K562 (cell line): ENCODE results near the gene IL4I1. TPM values are rescaled to one million over a fixed set of nuclear protein-coding genes. Genes with fewer than 3 reads are reported as not detected.

ENCODE experiments used
- ESRRB ChIP-seq: fragments of 250-450 bp; sonication (Bioruptor Pico); IDR thresholded peaks from 2 replicates; pipeline ENCODE4 v1.5.0; 2020; ENCODE audit warnings: mild to moderate bottlenecking, moderate library complexity, borderline replicate concordance
- FOS ChIP-seq: IDR thresholded peaks from 3 replicates; pipeline ENCODE4 v1.6.1; 2011; ENCODE audit not compliant: insufficient read length; ENCODE audit errors: extremely low read depth
- FOXP1 ChIP-seq: sonication (generic); formaldehyde crosslinking; IDR thresholded peaks from 2 replicates; pipeline ENCODE4 v1.8.0; 2022; ENCODE audit warnings: mild to moderate bottlenecking, missing genetic modification reagents
- KDM1A ChIP-seq, 2 experiments: fragments of 450-650 bp; IDR thresholded peaks; 2 replicates each; pipeline ENCODE4 v1.6.1; 2016; ENCODE audit warnings: mild to moderate bottlenecking in 2 of 2
- OTX1 ChIP-seq: fragments of 450-650 bp; formaldehyde crosslinking; IDR thresholded peaks from 2 replicates; pipeline ENCODE4 v1.4.0; 2022; ENCODE audit warnings: mild to moderate bottlenecking
- THAP7 ChIP-seq: fragments of 250-450 bp; sonication (Bioruptor Pico); IDR thresholded peaks from 2 replicates; pipeline ENCODE4 v1.5.0; 2021
- ZNF224 ChIP-seq: sonication (generic); formaldehyde crosslinking; IDR thresholded peaks from 2 replicates; pipeline ENCODE4 v1.8.0; 2022; ENCODE audit warnings: mild to moderate bottlenecking, missing genetic modification reagents
- ZNF318 ChIP-seq, 2 experiments: fragments of 450-650 bp; IDR thresholded peaks; 2 replicates each; pipeline ENCODE4 v1.6.1; 2016; ENCODE audit warnings: mild to moderate bottlenecking in 2 of 2, borderline replicate concordance in 1 of 2, low read depth in 1 of 2, moderate library complexity in 1 of 2
- ZNF584 ChIP-seq: fragments of 200-800 bp; sonication (Bioruptor generic); IDR thresholded peaks from 2 replicates; pipeline ENCODE4 v1.6.1; 2016; ENCODE audit warnings: low read depth, mild to moderate bottlenecking, missing genetic modification characterization, missing compliant biosample characterization
- ZZZ3 ChIP-seq: fragments of 450-650 bp; IDR thresholded peaks from 2 replicates; pipeline ENCODE4 v1.6.1; 2016; ENCODE audit warnings: antibody characterized with exemption, mild to moderate bottlenecking, moderate library complexity
- polyA plus RNA-seq, 8 experiments: library from polyadenylated mRNA; depleted of rRNA in 4 of 8; stranded (reverse) in 5 of 8; unstranded in 3 of 8; fragments of >200 nt; fragmentation: Nextera tagmentation in 2 of 8; fragmentation: Illumina TruSeq in 1 of 8; extraction: Ambion mirVana in 2 of 8; extraction: Trizol in 1 of 8; gene quantifications; 2 replicates each; pipeline versions ENCODE4 v1.2.1 to v1.2.3, GENCODE V29; 2011 to 2014; ENCODE audit warnings: inconsistent platforms in 1 of 8, missing spikeins in 1 of 8
- total RNA-seq, 7 experiments: library from RNA; depleted of rRNA in 6 of 7; stranded (reverse); fragments of >200 nt in 6 of 7; fragmentation: Illumina TruSeq in 2 of 7; extraction: Trizol in 2 of 7; gene quantifications; 2 replicates each; pipeline versions ENCODE4 v1.2.1 to v1.2.3, GENCODE V29; 2011 to 2021; ENCODE audit warnings: low replicate concordance in 1 of 7
- TF ChIP-seq, protein P1 (sequence below): fragments of 250-450 bp; sonication (Bioruptor Pico); IDR thresholded peaks from 2 replicates; pipeline ENCODE4 v1.9.0; 2021; ENCODE audit warnings: mild to moderate bottlenecking, inconsistent platforms
- TF ChIP-seq, protein P2 (sequence below), 3 experiments: fragments of 200-800 bp in 1 of 3; fragments of 250-450 bp in 1 of 3; fragments of 450-650 bp in 1 of 3; sonication (Bioruptor Pico) in 1 of 3; sonication (Bioruptor generic) in 1 of 3; formaldehyde crosslinking in 1 of 3; IDR thresholded peaks; 2 replicates each; pipeline versions ENCODE4 v1.6.1 to v1.8.0; 2016 to 2022; ENCODE audit warnings: mild to moderate bottlenecking in 2 of 3, missing genetic modification characterization in 2 of 3, missing compliant biosample characterization in 1 of 3, moderate library complexity in 1 of 3

Gene IL4I1
- total and polyA plus RNA-seq, 9 of the 15 experiments (the other 6 are each of a cell fraction or from before 2014, with no cell fraction given) = 0.06 to 0.95 (median 0.43) TPM; not detected in 2

GRCh38 chr19:49870309-49870901 lies 26.3 kb downstream of the IL4I1 start (continued):
- TF ChIP-seq ZNF318 (IDR thresholded peaks at IDR 0.05; ENCODE audit: borderline replicate concordance in 1 of 2, low read depth in 1 of 2) (no peak), OTX1 (CRISPR knock-in tag) (no peak), ESRRB (no peak), FOXP1 (CRISPR knock-in tag) (no peak; the same call in 1 of the 2 replicates), THAP7 (CRISPR knock-in tag) (no peak), FOS (no peak), KDM1A (IDR thresholded peaks at IDR 0.05) (peak in 1 of 2 experiments; percentile 85; a peak in 3 of 4 replicates), ZNF224 (CRISPR knock-in tag) (no peak), ZNF584 (CRISPR knock-in tag) (no peak), ZZZ3 (no peak)
- TF ChIP-seq, protein P1, sequence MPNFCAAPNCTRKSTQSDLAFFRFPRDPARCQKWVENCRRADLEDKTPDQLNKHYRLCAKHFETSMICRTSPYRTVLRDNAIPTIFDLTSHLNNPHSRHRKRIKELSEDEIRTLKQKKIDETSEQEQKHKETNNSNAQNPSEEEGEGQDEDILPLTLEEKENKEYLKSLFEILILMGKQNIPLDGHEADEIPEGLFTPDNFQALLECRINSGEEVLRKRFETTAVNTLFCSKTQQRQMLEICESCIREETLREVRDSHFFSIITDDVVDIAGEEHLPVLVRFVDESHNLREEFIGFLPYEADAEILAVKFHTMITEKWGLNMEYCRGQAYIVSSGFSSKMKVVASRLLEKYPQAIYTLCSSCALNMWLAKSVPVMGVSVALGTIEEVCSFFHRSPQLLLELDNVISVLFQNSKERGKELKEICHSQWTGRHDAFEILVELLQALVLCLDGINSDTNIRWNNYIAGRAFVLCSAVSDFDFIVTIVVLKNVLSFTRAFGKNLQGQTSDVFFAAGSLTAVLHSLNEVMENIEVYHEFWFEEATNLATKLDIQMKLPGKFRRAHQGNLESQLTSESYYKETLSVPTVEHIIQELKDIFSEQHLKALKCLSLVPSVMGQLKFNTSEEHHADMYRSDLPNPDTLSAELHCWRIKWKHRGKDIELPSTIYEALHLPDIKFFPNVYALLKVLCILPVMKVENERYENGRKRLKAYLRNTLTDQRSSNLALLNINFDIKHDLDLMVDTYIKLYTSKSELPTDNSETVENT (CRISPR knock-in tag) = no peak
- TF ChIP-seq, protein P2, sequence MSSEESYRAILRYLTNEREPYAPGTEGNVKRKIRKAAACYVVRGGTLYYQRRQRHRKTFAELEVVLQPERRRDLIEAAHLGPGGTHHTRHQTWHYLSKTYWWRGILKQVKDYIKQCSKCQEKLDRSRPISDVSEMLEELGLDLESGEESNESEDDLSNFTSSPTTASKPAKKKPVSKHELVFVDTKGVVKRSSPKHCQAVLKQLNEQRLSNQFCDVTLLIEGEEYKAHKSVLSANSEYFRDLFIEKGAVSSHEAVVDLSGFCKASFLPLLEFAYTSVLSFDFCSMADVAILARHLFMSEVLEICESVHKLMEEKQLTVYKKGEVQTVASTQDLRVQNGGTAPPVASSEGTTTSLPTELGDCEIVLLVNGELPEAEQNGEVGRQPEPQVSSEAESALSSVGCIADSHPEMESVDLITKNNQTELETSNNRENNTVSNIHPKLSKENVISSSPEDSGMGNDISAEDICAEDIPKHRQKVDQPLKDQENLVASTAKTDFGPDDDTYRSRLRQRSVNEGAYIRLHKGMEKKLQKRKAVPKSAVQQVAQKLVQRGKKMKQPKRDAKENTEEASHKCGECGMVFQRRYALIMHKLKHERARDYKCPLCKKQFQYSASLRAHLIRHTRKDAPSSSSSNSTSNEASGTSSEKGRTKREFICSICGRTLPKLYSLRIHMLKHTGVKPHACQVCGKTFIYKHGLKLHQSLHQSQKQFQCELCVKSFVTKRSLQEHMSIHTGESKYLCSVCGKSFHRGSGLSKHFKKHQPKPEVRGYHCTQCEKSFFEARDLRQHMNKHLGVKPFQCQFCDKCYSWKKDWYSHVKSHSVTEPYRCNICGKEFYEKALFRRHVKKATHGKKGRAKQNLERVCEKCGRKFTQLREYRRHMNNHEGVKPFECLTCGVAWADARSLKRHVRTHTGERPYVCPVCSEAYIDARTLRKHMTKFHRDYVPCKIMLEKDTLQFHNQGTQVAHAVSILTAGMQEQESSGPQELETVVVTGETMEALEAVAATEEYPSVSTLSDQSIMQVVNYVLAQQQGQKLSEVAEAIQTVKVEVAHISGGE (CRISPR knock-in tag; IDR thresholded peaks at IDR 0.05) = no peak
